AG09319 (cell line): ENCODE data around the gene KIF2C.
A peak's percentile ranks its signal among the peaks of the same experiment; 100 is the strongest.

Source experiments
- DNase-seq: peaks from one replicate; pipeline ENCODE4 v3.0.0-alpha.2; 2010; ENCODE audit warnings: low read depth; ENCODE audit errors: extremely low read depth
- CTCF ChIP-seq: IDR thresholded peaks from 2 replicates; pipeline ENCODE4 v1.5.1; 2011; ENCODE audit warnings: low read depth, mild to moderate bottlenecking, inconsistent platforms, low read length, moderate library complexity

KIF2C gene

GRCh38 chr1:44707959-44708831 is 31.4 kb upstream of the KIF2C start:
- DNase-seq: peak; percentile 22
- peak; percentile 70 for TF ChIP-seq CTCF

GRCh38 chr1:44713321-44713781 is 26.3 kb upstream of the KIF2C start:
- no peak for DNase-seq
- no peak for TF ChIP-seq CTCF

- TF ChIP-seq CTCF: no peak
- no peak for DNase-seq
Observed at GRCh38 chr1:44714532-44714931, 25.1 kb upstream of the KIF2C start.

GRCh38 chr1:44714944-44715571 is 24.6 kb upstream of the KIF2C start:
- TF ChIP-seq CTCF: peak; percentile 94
- peak; percentile 42 for DNase-seq

GRCh38 chr1:44717156-44717555 is 22.5 kb upstream of the KIF2C start:
- no peak for TF ChIP-seq CTCF
- no peak for DNase-seq

GRCh38 chr1:44717653-44718052 is 22.0 kb upstream of the KIF2C start:
- no peak for TF ChIP-seq CTCF
- DNase-seq: no peak

GRCh38 chr1:44718091-44718490 is 21.5 kb upstream of the KIF2C start:
- DNase-seq: no peak
- no peak for TF ChIP-seq CTCF
